RWPE1 (cell line): ENCODE measurements around the gene SORT1.

Experiments
- CTCF ChIA-PET: fragments of 350-600 bp; sonication (Branson Sonifier 250); formaldehyde crosslinking; extraction: SDS; loops from one replicate; lab custom pipeline; 2021; lab: Yijun Ruan, JAX
- POLR2A ChIA-PET: fragments of 400-600 bp; formaldehyde crosslinking; extraction: SDS; loops from one replicate; lab custom pipeline; 2020; ENCODE audit warnings: antibody characterized with exemption; ENCODE audit not compliant: low non-redundant PET; lab: Yijun Ruan, JAX
- DNase-seq: peaks from one replicate; pipeline ENCODE4 v3.0.0; 2012; ENCODE audit warnings: low spot score
- H3K27ac ChIP-seq: fragments of 450-650 bp; 2 replicates; pipeline ENCODE4 v1.5.1; 2017
- TF ChIP-seq, protein P1 (sequence below): fragments of 450-650 bp; conservative IDR thresholded peaks from 2 replicates; pipeline ENCODE4 v1.5.1; 2017; ENCODE audit warnings: low read depth, mild to moderate bottlenecking

The SORT1 gene

DNA sequence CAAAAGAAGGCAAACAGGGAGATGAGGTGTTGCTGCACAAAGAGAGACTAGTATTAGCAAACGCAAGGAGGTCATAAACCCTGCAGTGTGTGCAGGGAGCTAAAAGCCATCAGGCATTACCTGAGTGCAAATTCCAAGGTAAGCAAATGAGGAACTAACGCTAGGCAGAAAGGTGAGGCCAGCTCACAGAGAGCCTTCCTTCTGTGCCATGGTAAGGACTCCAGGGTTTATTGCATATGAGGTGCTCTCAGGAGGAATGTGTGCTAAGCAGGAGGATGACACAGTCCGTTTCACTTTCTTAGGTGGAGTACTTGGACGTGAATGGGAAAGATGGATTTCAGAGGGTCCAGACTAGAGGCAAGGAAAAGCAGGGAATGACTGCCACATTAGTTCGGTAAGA is 46.3 kb downstream of the SORT1 start:
- CTCF ChIA-PET, result no interaction called here
- H3K27ac ChIP-seq, result no peak overlapping the region
- no peak for DNase-seq
- POLR2A ChIA-PET, result no interaction called here
- TF ChIP-seq, protein P1, sequence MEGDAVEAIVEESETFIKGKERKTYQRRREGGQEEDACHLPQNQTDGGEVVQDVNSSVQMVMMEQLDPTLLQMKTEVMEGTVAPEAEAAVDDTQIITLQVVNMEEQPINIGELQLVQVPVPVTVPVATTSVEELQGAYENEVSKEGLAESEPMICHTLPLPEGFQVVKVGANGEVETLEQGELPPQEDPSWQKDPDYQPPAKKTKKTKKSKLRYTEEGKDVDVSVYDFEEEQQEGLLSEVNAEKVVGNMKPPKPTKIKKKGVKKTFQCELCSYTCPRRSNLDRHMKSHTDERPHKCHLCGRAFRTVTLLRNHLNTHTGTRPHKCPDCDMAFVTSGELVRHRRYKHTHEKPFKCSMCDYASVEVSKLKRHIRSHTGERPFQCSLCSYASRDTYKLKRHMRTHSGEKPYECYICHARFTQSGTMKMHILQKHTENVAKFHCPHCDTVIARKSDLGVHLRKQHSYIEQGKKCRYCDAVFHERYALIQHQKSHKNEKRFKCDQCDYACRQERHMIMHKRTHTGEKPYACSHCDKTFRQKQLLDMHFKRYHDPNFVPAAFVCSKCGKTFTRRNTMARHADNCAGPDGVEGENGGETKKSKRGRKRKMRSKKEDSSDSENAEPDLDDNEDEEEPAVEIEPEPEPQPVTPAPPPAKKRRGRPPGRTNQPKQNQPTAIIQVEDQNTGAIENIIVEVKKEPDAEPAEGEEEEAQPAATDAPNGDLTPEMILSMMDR, result no peak

- no peak overlapping the region for H3K27ac ChIP-seq
- POLR2A ChIA-PET, result no interaction called here
- DNase-seq, result no peak
- CTCF ChIA-PET, result interaction anchor here (0.6 kb wide), 1 partner anchor 142 kb away, joined by 6 read pairs; no protein-coding TSS in a partner anchor
- TF ChIP-seq, protein P1, result no peak
Measured at GRCh38 chr1:109350655-109351054, 47.1 kb downstream of the SORT1 start.

GRCh38 chr1:109350182-109350581 is 47.5 kb downstream of the SORT1 start:
- TF ChIP-seq, protein P1, result no peak
- no peak for DNase-seq
- no peak overlapping the region for H3K27ac ChIP-seq
- ChIA-PET POLR2A (no interaction called here), CTCF (interaction anchor here (0.6 kb wide), 1 partner anchor 142 kb away, joined by 6 read pairs; no protein-coding TSS in a partner anchor)

GRCh38 chr1:109347511-109347910 is 50.2 kb downstream of the SORT1 start:
- no peak overlapping the region for H3K27ac ChIP-seq
- TF ChIP-seq, protein P1, result no peak
- no peak for DNase-seq
- ChIA-PET POLR2A (no interaction called here), CTCF (no interaction called here)

DNA sequence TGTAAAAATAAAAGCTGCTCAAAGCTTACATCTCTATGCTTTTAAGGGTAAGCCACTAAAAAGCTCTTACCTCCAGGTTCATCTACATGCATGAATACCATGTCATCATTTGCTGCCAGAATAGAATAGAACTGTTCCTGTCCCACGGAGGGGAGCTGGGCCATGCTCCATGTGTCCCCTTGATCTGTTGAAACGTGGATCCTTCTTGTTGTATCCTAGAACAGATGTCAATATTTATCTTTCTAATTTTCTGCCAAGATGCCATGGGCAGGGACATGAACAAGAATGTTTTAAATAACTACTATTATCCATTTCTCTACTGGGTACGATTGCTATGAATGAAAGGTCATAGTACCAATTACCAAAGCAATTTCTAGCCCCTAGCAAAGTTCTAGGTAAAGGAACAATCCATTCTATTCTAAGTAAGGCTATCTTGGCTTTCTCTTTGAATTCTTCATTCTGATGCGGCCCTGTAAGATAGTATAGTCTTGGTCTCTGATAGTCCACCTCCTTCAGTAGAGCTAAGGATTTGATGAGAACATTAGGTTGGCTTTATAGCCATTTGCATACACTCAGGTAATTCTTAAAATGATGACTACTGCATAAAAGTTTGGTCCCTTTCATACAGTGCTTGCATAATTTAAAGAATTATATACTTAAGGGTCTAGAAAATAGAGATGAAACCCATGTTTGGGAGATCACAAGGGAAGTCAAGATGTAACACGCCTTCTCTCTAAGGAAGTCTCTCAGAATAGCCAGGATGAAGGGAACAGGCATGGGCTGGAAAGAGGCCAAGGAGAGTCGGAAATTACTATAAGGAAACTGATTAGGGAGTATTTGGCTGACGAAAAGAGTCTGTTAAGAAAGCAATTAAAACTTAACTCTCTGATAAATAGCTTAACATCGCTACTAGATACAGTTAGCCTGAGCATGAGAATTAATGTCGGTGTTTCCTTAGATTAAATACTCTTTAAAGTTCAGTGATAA is 55.5 kb downstream of the SORT1 start:
- CTCF ChIA-PET, result interaction anchor here (0.5 to 0.7 kb wide), 2 partner anchors 197 to 225 kb away, joined by 3 to 4 read pairs; no protein-coding TSS in a partner anchor
- POLR2A ChIA-PET, result no interaction called here
- TF ChIP-seq, protein P1, result no peak
- H3K27ac ChIP-seq, result no peak overlapping the region
- DNase-seq, result no peak

DNA sequence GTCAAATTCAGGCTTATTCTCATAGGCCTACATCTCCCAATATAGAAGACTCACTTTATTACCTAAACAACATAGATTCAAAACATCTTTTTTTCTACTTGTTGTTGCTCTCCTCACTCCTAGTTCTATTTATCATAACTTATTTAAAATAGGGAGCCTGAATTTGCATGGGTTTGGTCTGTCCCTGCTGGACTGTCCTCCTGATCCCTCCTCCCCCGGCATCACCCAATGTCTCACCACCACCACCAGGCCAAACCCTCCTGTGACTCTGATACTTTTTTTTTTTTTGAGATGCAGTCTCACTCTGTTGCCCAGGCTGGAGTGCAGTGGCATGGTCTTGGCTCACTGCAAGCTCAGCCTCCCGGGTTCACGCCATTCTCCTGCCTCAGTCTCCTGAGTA is 59.1 kb downstream of the SORT1 start:
- ChIA-PET CTCF (no interaction called here), POLR2A (no interaction called here)
- TF ChIP-seq, protein P1, result no peak
- H3K27ac ChIP-seq, result no peak overlapping the region
- no peak for DNase-seq
